Pons (tissue), 1 donor: ENCODE data around the gene KCNQ5.

Experiments
- DNase-seq: peaks from one replicate; pipeline ENCODE4 v3.0.0-alpha.2; 2016; ENCODE audit warnings: low spot score

The KCNQ5 gene

DNA sequence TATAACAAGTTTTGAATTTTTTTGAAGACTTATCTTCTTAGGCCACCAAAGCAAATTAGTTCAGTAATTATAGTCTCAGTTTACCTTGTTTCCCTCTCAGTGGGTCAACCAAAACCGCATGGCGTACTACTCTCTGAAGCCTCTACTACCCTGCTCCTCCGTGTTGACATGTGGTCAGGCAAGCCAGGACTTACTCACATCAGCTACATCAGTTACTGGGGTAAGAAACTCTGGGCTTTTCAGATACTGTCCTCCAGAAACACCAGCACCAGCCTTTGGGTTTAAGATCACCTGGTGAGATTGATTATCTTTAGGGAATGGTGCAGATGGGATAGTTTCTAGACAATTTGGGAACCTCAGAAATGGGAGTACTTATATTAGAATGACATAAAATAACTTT, 55.1 kb downstream of the KCNQ5 start:
- no peak for DNase-seq

DNA sequence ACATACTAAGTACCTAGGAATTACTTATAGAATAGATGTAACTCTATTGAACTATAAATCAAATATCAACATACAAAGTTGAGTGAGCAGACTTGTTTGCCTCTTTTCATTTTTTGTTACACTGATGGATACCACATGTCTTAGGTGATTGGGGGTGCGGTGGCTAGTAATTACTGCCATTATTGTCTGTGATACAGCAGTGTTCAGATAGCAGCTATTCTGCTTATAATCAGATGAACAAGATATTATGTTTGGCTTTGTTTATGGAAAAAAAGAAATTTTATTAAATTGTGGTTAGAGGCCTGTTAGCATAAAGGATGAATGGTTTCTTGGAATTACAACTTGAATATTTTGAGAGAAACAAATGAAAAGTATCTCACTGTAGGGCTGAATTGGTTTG, 55.9 kb downstream of the KCNQ5 start:
- DNase-seq: no peak

DNA sequence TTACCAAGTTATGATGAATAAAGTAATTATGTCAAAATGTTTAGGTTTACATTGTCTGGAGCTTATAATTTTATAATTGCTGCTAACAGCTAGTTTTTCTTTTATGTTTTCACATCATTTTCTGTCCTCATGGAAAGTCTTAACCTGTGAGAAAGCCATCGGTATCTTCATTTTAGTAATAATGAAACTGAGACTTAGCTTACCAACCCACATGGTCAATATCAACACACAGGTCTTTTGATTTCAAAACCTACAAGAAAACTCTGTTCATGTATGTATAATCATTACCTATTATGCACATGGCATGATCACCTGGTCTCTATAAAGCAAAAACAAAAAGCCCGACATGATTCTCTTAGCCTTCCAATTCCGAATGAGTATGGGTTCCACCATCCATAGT, 61.9 kb downstream of the KCNQ5 start:
- no peak for DNase-seq

DNA sequence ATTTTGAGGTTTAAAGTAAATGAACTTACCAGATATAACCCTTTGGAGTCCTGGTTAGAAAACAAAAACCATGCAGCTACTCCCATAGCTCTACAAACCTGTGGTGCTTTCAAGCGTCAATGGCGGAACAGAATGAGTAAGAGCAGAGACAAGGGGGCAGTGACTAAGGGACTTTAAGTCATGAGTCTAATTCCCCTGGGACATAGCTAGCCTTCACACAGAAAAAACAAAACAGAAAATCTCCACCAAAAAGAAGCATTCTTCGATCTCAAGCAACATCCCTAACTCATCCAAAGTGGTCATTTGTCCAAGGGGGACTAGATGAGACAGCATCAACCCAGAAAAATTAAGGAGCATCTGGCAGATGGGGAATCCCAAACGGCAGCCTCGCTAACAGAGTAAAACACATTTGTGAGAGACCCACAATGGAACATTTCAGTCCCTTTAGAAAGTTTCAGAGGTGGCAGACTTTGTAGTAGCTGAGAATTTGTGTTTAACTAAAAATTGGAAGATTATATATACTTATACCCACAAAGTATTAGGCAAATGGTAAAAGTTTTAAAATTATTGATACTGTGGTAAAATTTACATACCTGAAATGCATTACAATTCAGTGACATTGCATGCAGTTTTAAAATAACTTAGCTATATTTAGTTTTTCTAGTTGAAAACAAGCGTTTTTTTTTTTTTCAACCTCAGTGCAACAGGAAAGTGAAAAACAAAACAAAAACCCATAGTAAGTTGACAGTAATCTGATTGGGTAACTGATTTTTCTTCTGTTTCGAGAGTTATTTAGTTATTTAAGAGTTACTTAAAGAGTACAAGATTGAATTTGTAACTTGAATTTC, 67.5 kb downstream of the KCNQ5 start:
- no peak for DNase-seq

DNA sequence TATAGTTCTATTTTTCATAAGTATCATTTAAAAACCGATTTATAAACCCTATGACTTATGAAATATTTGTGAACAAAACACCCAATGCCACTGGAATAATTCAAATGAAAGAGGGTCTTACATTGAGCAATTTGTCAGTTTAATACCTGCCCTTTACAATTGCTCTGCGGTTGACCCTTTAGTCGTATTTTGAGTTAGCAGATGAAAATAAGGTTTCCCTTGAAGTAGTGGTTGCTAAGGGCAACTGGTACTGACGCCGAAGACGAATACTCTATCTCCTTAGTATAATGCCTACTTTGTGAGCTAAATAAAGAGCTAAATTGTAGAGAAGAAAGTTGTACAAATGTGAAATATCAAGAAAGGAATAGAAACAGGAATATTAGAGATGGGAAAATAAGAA, 69.4 kb downstream of the KCNQ5 start:
- no peak for DNase-seq

DNA sequence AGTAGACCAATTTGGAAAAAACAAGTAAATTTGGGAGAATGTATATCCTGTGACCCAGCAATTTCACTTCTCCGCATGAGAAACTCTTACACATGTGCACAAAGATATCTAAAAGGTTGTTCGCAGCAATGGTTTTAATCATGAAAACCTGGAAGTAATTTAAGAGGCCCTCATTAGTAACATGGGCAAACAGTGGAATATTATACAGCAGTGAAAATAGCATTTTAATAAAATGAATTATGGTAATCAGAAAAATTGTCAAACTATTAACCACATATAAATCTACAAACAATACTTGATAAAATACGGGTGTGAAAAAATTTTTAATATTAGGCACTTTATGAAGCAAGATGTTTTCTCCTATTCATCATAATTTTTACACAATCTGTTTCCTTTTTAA, 74.2 kb downstream of the KCNQ5 start:
- DNase-seq: no peak

DNA sequence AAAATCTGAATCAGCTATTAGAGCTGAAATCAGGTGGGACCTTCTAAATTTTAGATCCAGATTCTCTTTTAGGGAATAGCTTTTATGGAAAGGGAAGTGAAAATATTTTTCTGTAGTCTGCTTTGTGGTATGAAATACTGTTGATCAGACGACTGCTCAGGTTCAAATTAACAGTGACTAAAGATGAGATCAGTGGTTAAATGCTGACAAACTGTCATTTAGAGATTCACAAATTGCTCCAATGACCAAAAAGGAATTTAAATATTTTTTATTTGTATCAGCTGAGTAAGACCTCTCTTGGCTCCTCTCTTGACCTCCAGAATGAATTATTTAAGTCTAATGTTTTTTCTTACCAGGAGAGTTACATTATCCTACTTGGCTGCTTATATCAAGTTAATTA, 77.3 kb downstream of the KCNQ5 start:
- DNase-seq: no peak

DNA sequence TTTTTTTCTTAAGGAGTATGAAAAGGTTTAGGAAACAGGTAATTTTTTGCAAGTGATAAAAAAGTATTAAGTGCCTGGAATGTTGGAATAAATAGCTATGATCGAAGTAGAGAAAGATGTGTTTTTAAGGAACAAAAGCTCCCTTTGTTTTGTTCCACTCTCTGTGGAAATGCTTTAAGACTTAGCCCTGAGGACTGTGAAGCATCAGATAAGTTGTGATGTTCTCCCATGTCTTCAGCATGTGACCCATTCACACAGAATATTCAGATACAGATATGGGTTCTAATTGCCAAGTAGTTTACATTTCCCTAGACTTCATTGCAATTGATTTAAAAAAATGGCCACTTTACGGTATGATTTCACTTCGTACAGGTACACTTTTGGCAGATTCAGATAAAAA, 80.6 kb downstream of the KCNQ5 start:
- no peak for DNase-seq

DNA sequence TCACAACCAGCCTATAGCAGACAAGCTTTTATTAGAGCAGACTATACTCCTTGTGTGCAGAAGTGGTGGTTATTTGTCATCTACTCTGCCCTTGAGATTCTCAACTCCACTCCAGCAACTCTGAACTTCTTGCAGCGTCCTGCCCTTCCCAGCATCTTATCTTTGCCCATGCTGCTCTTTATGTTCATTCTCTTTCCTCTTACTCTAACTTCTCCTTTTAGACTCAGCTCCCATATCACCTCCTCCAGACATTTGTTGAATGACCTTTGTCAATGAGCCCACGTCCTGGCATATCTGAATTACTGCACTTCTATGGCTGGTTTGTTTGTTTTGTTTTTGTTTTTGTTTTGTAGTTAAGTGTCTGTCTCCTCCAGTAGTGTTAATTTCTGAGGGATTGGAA, 81.2 kb downstream of the KCNQ5 start:
- no peak for DNase-seq

DNA sequence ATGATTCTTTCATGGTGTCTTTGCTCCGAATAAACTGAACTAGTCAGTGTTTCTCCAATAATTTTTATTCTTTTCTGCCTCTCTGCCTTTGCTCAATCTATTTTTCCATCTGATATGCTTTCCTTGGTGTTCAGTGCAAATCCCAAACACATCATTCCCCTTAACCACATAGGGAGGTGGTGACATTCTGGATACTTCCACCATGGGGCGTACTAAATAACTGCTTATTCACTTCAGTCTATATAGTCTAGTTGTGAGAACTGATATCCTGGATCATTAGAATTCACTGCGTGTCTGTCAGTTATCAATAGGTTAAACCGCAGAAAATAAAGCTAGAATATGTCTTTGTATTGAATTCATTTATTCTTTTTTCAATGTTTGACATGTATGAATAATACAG, 83.1 kb downstream of the KCNQ5 start:
- DNase-seq: no peak

DNA sequence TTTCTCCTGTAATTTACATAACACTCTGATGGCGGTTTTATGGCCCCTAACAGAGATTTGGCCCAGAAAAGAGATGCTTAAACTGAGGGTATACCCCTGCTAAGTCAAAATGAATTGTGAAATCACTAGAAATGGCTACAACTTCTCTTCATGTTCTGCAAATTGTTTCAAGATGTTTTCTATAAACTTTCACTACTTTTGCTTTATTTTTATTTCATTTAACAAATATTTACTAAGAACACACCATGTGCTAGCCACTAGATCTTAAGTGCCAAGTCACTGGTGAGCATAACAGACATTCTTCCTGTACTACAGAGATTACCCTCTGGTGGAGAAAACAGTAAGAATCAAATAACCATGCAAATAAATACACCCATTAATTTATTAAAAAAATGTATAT, 87.6 kb downstream of the KCNQ5 start:
- no peak for DNase-seq

DNA sequence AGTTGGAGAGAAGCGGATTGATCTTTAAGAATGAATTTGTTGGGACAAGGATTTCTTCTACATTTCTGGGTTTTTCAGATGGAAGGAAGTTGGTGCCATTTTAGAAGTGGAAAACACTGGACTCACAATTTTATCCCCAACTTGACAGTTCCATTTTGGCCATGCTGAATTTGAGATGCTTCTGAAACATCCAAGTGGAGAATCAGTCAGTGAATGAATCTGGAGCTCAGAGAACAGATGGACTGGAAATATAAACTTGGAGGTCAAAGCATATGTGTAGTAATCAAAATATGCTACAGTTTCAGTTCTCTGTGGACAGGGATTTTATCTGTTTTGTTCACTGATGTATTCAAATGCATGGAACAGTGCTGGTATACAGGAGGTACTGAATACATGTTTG, 89.9 kb downstream of the KCNQ5 start:
- no peak for DNase-seq

DNA sequence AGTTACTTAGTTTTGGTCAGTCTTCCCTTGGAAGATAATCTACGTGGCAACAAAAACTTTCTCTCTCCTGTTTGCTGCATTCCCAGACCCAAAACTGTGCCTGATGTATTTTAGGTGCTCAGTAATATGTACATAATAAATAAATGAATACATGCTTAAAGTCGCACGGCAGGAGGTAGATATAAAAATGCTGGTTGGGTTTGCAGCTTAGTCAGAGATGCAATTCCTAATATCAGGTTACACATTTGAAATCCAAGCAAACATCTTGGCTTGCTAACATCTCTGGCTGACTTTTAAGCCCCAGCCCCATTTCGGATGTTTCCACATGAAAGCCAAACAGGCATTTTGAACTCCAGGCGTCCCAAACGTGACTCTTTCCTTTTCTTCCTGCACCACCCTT, 91.0 kb downstream of the KCNQ5 start:
- DNase-seq: no peak

DNA sequence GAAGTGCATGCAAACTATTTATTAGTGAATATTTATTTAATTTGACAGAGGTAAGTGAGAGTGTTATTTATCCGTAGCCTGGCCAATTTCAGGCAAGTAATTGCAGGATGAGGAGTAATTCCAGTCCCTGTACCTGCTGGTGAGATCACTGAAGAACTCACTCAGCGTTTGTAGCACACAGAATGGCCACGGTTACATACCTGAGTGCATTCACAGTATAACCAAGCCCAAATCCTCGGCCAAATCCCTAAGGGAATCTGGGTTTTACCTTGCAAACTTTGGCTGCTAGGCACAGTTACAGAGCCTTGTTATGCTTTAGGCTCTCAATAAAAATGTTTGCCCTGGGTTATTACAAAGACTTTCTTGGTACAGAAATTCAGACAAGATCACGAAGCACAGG, 93.3 kb downstream of the KCNQ5 start:
- no peak for DNase-seq

DNA sequence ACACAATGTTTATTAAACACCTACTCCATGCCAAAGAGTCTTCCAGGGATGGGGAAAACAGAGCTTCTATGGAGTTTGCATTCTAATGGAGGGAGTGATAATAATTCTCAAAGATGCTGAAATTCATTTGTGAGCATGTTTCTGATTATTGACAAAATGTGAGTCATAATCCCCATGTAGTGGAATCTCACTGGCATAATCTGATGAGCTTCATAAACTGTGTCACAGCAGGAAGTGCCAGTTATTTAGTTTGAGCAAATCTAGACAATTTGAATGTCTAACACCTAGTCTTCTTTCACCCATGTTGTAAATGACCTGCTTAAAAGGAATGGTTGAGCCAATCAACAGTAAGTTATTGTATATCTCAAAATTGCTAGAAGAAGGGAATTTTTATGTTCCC, 95.1 kb downstream of the KCNQ5 start:
- DNase-seq: no peak

DNA sequence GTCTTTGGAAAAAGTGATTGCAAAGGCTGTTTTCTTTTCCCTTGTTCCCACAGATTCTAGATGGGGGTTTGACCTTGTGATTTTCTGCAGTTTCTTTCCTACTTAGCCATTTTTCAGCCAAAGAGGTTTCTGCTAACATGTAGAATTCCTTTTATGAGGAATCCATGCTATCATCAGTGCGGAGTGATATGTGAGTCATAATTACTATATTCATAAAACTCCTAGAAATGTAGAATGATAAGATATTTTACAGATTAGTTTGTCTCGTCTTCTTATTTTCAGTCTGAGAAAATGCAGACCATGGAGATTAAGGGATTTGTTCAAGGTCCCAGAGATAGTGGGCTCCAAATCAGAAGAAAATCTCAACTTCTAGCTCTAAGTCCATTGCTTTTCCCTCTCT, 98.6 kb downstream of the KCNQ5 start:
- no peak for DNase-seq

DNA sequence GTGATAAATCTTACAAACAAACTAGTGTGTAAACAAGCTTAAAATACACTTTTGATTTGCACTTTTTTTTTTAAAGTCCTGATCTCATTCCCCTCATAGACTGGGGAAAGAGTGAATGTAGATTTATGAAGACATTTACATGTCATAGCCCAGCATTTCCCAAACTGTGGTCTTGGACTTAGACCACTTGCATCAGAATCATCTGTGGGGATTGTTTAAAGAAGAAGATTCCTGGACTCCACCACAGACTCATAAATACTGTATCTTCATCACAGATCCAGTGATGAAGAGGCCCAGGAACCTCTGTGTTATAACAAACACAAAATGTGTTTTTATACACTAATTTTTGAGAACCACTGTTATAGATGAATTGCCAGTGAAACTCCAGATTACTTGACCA, 99.5 kb downstream of the KCNQ5 start:
- DNase-seq: no peak

DNA sequence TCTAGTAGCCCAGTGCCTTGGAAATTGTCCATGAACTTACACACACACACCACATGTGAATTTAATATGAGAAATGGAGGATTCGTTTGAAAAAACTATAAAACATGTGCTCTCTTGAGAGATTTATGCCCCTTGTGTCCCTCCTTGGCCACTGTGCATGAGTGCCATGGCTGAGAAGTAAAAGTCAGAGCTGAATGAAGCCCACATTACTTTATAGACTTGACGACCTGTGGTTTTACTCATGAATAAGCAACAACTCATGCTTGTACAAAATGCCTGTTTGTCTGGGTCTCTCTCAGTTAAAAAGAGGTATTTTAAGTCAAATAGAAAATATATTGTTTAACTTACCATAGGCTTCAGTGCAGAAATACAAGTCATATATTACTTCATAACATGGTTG, 102.7 kb downstream of the KCNQ5 start:
- no peak for DNase-seq

DNA sequence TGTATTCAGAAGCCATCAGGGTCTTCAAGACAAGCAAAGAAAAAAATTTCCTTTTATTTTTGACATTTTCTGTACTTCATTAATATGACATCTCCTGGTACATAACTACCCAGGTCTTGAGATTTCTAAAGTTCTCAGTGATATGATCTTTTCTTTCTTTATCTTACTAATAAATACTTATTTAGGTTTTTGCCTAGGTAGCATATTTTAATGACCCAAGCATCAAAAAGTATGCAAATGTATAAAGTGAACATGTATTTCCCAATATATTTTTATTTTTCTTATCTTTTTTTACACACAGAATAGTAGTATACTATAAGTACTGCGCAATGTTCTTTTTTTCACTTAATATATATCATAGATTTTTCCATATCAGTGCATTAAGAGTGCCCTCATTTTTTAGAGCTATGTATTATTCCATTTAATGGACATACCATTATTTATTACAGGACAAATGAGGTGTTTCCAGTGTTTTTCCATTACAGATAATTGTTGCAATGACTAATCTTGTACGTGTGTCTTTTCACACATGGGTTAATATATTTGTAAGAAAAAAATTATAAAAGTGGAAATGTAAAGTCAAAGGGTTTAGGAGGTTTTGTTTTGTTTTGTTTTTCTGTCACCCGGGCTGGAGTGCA, 107.0 kb downstream of the KCNQ5 start:
- no peak for DNase-seq

DNA sequence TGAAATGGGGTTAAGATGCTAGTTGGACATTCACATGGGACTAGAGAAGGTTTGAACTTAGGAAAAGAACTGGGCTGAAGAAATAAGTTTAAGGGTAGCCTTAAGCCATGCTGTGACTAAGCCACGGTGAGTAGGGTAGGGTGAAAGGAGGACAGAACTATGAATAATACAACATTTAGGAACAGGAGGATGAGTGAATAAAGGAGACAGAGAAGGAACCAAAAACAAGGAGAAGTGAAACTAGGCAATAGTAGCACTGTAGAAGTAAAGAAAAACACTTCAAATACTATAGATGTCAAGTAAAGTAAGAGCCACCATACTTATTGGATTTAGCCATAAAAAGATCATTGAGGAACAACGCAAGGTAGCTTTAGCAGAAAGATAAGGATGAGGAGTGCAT, 111.2 kb downstream of the KCNQ5 start:
- DNase-seq: no peak

DNA sequence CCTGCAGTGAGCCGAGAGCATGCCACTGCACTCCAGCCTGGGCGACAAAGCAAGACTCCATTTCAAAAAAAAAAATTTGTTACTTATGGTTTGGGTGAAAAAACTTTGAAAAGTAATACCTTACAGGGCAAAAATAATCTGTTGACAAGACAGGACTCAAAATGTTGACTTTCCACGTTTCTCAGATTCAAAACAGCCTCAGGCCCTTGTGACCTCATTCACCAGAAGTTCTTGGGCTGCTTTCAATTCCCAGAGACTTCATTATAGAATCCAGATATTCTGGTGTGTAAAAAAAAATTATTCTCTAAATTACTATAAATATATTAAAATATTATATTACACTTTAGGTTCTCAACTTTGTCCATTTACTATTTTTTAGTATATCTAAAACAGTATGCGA, 116.2 kb downstream of the KCNQ5 start:
- no peak for DNase-seq

DNA sequence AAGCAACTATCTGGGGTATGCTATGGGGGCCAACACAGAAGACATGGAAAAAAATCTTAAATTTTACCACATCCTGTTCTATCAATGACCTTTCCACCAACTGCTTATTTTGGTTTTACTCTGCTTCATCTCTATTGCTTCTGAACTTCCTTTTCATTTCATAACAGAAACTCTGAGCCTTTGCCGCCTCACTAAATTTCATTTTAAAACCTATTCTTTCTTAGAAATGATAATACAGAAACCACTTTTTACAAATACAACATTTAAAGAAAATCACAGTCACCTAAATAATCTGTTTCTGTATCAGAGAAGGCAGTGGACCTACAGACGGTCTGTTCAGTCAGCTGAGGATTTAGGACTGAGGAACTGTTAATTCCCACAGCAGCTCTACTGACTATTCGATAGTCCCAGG, 117.5 kb downstream of the KCNQ5 start:
- no peak for DNase-seq

DNA sequence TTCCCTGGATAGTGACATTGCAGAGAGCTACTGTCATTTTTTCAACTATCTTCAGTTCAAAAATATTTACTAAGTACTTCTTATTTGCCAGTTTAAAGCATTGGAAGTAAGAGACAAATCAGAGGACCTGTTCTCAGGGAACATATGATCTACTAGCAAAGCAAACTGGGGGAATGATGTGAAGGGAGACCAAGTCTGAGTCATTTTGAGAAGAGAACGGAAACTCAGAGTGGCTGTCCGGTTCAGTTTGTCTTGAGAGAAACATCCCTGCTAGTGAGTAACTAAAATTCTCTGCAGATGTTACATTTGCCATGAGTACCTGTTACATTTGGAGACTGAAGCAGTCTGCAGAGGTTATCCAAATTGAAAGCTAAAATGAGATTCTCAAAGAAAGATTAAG, 118.3 kb downstream of the KCNQ5 start:
- no peak for DNase-seq

DNA sequence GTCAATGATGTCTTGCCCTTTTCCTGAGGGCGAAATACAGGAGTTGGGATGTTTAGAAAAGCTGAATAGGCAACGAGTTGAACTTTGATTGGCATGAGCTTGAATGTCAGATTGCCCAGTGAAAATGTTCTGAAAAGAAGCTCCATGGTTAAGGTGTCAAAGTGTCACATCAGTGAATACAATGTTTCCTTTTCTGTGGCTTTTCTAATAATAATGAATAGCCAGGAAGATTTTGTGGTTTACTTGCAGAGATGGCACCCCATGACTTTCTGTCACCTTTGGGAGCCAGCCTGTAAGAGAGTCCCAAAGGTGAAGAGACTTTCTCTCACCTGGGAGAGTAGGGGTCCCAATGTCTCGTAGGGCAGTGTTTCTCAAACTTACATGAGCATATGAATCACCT, 119.2 kb downstream of the KCNQ5 start:
- no peak for DNase-seq
